HuH-7.5 (cell line): ENCODE results near the gene MTNR1B.

Experiments
- DNase-seq: peaks from one replicate; pipeline ENCODE4 v3.0.0; 2011; ENCODE audit warnings: low spot score

MTNR1B gene

GRCh38 chr11:92978271-92979111, 9.0 kb downstream of the MTNR1B start:
- no peak for DNase-seq

- no peak for DNase-seq
Observed at GRCh38 chr11:92979176-92979575, 9.7 kb downstream of the MTNR1B start.

GRCh38 chr11:92980312-92980711, 10.9 kb downstream of the MTNR1B start:
- no peak for DNase-seq

GRCh38 chr11:92981508-92982043, 12.1 kb downstream of the MTNR1B start:
- no peak for DNase-seq

GRCh38 chr11:92986585-92986984, 17.1 kb downstream of the MTNR1B start:
- no peak for DNase-seq

- DNase-seq, result no peak
Observed at GRCh38 chr11:92993004-92993403, 23.6 kb downstream of the MTNR1B start.

GRCh38 chr11:93000511-93001476, 31.3 kb downstream of the MTNR1B start:
- no peak for DNase-seq

- DNase-seq, result no peak
Observed at GRCh38 chr11:93001806-93002205, 32.4 kb downstream of the MTNR1B start.

- DNase-seq, result no peak
Observed at GRCh38 chr11:93002380-93002779, 32.9 kb downstream of the MTNR1B start.

- DNase-seq, result no peak
Observed at GRCh38 chr11:93005239-93005638, 35.8 kb downstream of the MTNR1B start.

GRCh38 chr11:93013646-93014045, 44.2 kb downstream of the MTNR1B start:
- DNase-seq, result no peak

- DNase-seq, result no peak
Observed at GRCh38 chr11:93016595-93016994, 47.1 kb downstream of the MTNR1B start.

GRCh38 chr11:93017821-93018690, 48.6 kb downstream of the MTNR1B start:
- no peak for DNase-seq

- no peak for DNase-seq
Observed at GRCh38 chr11:93020248-93021046, 51.0 kb downstream of the MTNR1B start.

GRCh38 chr11:93024369-93024768, 54.9 kb downstream of the MTNR1B start:
- DNase-seq, result no peak

- no peak for DNase-seq
Observed at GRCh38 chr11:93025558-93026255, 56.3 kb downstream of the MTNR1B start.

- DNase-seq, result no peak
Observed at GRCh38 chr11:93028960-93029522, 59.6 kb downstream of the MTNR1B start.

- DNase-seq, result no peak
Observed at GRCh38 chr11:93031386-93031785, 61.9 kb downstream of the MTNR1B start.
